Activated B cell treated with CpG ODN at 0.5 μM for 24 hours (primary cell): ENCODE data around the gene ERC1. TPM values are rescaled to one million over a fixed set of nuclear protein-coding genes. Genes with fewer than 3 reads are reported as not detected.

Experiments
- ATAC-seq: fragments of 200-7000 bp; cut with Tn5 transposase; one replicate; pipeline ENCODE4 v1.10.0; 2021; ENCODE audit warnings: low read depth, mild to moderate bottlenecking, moderate library complexity
- CTCF ChIA-PET: fragments of 350-600 bp; sonication (Branson Sonifier 250); formaldehyde crosslinking; loops from one replicate; lab custom pipeline; 2021; ENCODE audit warnings: antibody characterized with exemption; lab: Charles Lee
- POLR2A ChIA-PET: fragments of 350-600 bp; sonication (Branson Sonifier 250); formaldehyde crosslinking; loops from one replicate; lab custom pipeline; 2021; ENCODE audit warnings: antibody characterized with exemption; lab: Charles Lee
- DNase-seq: peaks from one replicate; pipeline ENCODE4 v3.0.0; 2022
- H3K27ac Mint-ChIP-seq: one replicate; pipeline ENCODE4 v1.8.0; 2020; ENCODE audit warnings: mixed read lengths
- H3K27me3 Mint-ChIP-seq: one replicate; pipeline ENCODE4 v1.8.0; 2021; ENCODE audit warnings: mixed read lengths
- H3K36me3 Mint-ChIP-seq: one replicate; pipeline ENCODE4 v1.8.0; 2021; ENCODE audit warnings: low read depth, mixed read lengths
- H3K4me1 Mint-ChIP-seq: one replicate; pipeline ENCODE4 v1.8.0; 2021; ENCODE audit warnings: mixed read lengths
- H3K4me3 Mint-ChIP-seq: one replicate; pipeline ENCODE4 v1.8.0; 2020; ENCODE audit warnings: mild to moderate bottlenecking, mixed read lengths
- H3K9me3 Mint-ChIP-seq: one replicate; pipeline ENCODE4 v1.8.0; 2020; ENCODE audit warnings: mixed read lengths
- intact Hi-C: fragments of 100-400 bp; cut with micrococcal nuclease; formaldehyde crosslinking; loops from one replicate; pipeline ENCODE4 v1.15.1; 2024
- total RNA-seq: library from RNA; stranded (reverse); gene quantifications from 2 replicates; pipeline ENCODE4 v1.2.3, GENCODE V29; 2022
- TF ChIP-seq, protein P1 (sequence below): fragments of 200-600 bp; IDR thresholded peaks from one replicate; pipeline ENCODE4 v1.8.0; 2022; ENCODE audit warnings: antibody characterized with exemption, mild to moderate bottlenecking

ERC1 gene
- total RNA-seq, 1 donor from 2014 or later: 57.0 TPM

DNA sequence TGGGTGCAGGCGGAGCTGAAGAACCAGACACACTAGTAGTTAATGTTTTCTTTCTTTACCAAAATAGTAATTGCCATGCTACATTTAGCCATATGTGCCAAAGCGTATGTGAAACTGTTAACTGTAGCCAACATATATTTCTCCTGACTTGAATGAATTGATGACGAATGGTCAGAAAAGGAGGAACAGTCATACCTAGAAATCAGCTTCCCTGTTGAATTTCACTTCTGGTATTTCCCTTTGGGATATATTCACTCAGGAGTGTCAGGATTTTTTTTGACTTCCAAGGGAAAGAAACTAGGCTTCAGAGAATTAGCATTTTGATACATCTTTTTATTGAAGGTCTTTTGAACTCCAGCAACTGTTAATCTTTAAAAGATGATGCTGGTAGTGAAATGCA lies 87.0 kb downstream of the ERC1 start:
- no peak for ATAC-seq
- H3K27ac Mint-ChIP-seq: no peak overlapping the region
- intact Hi-C loops: no loop called here
- H3K4me1 Mint-ChIP-seq: peaks cover 13% of the 10 kb centered on the region
- H3K4me3 Mint-ChIP-seq: no peak overlapping the region
- CTCF ChIA-PET: no interaction called here
- no peaks in the 10 kb centered on the region for H3K27me3 Mint-ChIP-seq
- TF ChIP-seq, protein P1, sequence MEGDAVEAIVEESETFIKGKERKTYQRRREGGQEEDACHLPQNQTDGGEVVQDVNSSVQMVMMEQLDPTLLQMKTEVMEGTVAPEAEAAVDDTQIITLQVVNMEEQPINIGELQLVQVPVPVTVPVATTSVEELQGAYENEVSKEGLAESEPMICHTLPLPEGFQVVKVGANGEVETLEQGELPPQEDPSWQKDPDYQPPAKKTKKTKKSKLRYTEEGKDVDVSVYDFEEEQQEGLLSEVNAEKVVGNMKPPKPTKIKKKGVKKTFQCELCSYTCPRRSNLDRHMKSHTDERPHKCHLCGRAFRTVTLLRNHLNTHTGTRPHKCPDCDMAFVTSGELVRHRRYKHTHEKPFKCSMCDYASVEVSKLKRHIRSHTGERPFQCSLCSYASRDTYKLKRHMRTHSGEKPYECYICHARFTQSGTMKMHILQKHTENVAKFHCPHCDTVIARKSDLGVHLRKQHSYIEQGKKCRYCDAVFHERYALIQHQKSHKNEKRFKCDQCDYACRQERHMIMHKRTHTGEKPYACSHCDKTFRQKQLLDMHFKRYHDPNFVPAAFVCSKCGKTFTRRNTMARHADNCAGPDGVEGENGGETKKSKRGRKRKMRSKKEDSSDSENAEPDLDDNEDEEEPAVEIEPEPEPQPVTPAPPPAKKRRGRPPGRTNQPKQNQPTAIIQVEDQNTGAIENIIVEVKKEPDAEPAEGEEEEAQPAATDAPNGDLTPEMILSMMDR: no peak
- H3K36me3 Mint-ChIP-seq: no peaks in the 10 kb centered on the region
- DNase-seq: no peak
- H3K9me3 Mint-ChIP-seq: peaks cover 5% of the 10 kb centered on the region
- POLR2A ChIA-PET: no interaction called here

DNA sequence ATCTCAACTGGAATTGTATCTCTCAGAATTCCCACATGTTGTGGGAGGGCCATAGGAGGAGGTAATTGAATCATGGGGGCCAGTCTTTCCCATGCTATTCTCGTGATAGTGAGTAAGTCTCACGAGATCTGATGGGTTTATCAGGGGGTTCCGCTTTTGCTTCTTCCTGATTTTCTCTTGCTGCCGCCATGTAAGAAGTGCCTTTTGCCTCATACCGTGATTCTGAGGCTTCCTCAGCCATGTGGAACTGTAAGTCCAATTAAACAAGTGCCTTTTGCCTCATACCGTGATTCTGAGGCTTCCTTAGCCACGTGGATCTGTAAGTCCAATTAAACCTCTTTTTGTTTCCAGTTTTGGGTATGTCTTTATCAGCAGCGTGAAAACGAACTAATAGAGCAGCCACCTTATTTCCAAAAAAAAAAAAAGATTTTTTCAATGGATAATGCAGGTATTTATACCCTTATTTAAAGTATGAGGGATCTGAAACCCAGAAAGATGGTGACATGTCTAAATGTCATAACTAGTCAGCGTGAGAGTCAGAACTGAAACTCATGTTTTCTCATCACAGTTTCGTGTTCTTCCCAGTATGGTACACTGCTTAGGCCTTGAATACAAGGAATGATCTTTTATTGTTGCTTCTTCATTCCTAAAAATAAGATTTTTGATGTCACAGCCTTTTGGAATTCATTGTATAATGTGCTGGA lies 89.6 kb downstream of the ERC1 start:
- no peaks in the 10 kb centered on the region for H3K27me3 Mint-ChIP-seq
- H3K9me3 Mint-ChIP-seq: peaks cover 5% of the 10 kb centered on the region
- intact Hi-C loops: no loop called here
- no peak for DNase-seq
- POLR2A ChIA-PET: no interaction called here
- TF ChIP-seq, protein P1: no peak
- peaks cover 16% of the 10 kb centered on the region for H3K4me1 Mint-ChIP-seq
- CTCF ChIA-PET: no interaction called here
- H3K4me3 Mint-ChIP-seq: peak overlapping the region; percentile 44
- peaks cover 3% of the 10 kb centered on the region for H3K36me3 Mint-ChIP-seq
- H3K27ac Mint-ChIP-seq: peak overlapping the region; percentile 67
- ATAC-seq: peak; percentile 31

DNA sequence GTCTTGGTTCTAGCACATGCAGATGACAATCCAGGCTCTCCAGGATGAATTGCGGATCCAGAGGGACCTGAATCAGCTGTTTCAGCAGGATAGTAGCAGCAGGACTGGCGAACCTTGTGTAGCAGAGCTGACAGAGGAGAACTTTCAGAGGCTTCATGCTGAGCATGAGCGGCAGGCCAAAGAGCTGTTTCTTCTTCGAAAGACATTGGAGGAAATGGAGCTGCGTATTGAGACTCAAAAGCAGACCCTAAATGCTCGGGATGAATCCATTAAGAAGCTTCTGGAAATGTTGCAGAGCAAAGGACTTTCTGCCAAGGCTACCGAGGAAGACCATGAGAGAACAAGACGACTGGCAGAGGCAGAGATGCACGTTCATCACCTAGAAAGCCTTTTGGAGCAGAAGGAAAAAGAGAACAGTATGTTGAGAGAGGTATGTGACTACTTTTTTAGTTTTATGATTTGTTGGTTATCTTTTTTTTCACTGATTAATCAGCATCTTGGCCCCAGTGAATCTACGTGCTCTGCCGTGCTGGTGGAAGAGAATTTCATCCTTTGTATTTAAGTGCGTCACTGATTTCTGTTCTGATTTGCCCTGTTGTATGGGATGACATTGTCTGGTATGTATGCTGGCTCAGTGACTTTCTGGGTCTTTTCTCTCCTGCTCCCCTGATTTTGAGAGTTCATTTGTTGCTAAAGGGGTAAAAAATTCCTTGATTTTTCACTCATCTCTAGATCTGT lies 92.3 kb downstream of the ERC1 start:
- Mint-ChIP-seq H3K4me1 (peaks cover 16% of the 10 kb centered on the region), H3K4me3 (no peak overlapping the region), H3K36me3 (peaks cover 3% of the 10 kb centered on the region), H3K27me3 (no peaks in the 10 kb centered on the region), H3K9me3 (peaks cover 5% of the 10 kb centered on the region), H3K27ac (no peak overlapping the region)
- POLR2A ChIA-PET: no interaction called here
- intact Hi-C loops: no loop called here
- CTCF ChIA-PET: interaction anchor here (1.0 kb wide), 1 partner anchor 10 kb away, joined by 4 read pairs; no protein-coding TSS in a partner anchor
- ATAC-seq: no peak
- TF ChIP-seq, protein P1: no peak
- DNase-seq: no peak

DNA sequence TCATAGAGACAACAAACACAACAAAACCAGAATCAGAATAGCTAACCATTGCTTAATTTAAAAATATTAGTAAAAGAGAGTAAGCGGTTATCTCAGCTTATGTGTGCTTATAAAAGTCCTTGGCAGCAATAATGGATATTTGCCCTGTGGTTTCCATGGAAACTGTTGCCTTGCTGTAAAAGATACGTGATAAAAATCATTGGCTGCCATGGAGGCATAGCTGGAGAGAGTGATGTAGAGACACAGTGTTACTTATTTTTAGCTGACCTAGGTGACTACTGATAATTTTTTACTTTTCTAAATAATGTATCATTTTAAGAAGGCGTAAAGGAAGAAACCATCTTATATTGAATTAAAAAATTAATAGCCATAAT lies 92.9 kb downstream of the ERC1 start:
- H3K4me3 Mint-ChIP-seq: no peak overlapping the region
- POLR2A ChIA-PET: no interaction called here
- H3K27ac Mint-ChIP-seq: no peak overlapping the region
- intact Hi-C loops: no loop called here
- TF ChIP-seq, protein P1: no peak
- H3K4me1 Mint-ChIP-seq: peaks cover 16% of the 10 kb centered on the region
- no peak for ATAC-seq
- no peak for DNase-seq
- H3K27me3 Mint-ChIP-seq: no peaks in the 10 kb centered on the region
- H3K36me3 Mint-ChIP-seq: peaks cover 3% of the 10 kb centered on the region
- H3K9me3 Mint-ChIP-seq: peaks cover 3% of the 10 kb centered on the region
- CTCF ChIA-PET: interaction anchor here (1.0 kb wide), 1 partner anchor 9 kb away, joined by 4 read pairs; no protein-coding TSS in a partner anchor

DNA sequence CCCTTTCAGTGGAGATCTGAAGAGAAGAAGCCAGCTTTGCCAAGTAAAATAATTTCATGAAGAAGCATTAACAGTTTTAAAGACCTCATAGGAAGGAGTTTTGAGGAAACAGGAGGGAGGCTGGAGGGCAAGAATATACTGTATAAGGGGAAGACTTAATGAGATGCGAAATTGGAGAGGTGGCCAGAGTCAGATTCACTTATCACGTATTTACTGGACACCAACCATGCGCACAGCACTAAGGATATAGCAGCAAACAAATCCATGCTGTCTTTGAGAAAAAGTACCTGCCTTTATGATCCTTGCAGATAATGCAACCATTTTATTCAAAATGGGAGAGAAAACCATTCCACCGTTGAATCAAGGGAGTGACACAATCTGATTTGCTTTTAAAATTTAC lies 100.3 kb downstream of the ERC1 start:
- DNase-seq (no peak), ATAC-seq (no peak)
- TF ChIP-seq, protein P1: no peak
- Mint-ChIP-seq H3K4me3 (no peak overlapping the region), H3K27ac (no peak overlapping the region), H3K4me1 (peaks cover 2% of the 10 kb centered on the region), H3K27me3 (no peaks in the 10 kb centered on the region), H3K9me3 (no peaks in the 10 kb centered on the region), H3K36me3 (no peaks in the 10 kb centered on the region)
- POLR2A ChIA-PET: no interaction called here
- intact Hi-C loops: loop anchor here (5.0 to 10.0 kb wide), 5 partner anchors 139 to 524 kb away; no protein-coding TSS in a partner anchor
- CTCF ChIA-PET: no interaction called here
